ENCODE data around the gene FCHSD1.

DNA sequence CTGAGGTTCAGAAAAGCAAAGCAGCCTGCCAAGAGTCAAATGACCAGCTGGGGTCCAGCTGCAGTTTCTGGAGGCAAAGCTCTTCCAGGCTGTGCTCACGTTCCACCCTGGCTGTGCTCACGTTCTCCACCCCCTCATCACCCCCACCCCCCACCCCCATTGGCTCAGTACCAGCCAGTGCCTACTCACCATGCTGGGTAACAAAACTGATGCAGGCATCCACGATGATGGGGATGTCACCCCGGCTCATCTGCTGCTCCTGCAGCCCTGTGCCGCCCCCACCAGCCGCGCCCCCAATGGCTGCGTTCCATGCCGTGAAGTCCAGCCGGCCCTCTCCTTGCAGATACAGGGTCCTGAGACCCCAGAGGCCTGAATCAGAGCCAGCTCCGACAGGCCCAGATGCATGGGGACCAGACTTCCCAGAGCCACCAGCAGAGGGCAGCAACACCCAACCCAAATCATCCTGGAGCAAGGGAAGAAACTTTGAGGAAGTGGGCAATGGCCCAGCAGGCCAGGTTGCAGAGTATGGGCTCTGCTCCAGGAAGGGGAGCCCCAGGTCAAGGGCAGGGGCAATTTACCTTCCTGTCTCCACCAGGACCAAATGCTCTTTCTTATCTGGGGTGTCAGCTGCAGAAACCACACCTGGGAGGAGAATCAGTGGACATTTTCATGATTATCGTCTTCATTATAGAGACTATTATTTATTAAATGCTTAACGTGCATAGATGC lies 13.7 kb upstream of the FCHSD1 start:
- TF ChIP-seq, protein P1, sequence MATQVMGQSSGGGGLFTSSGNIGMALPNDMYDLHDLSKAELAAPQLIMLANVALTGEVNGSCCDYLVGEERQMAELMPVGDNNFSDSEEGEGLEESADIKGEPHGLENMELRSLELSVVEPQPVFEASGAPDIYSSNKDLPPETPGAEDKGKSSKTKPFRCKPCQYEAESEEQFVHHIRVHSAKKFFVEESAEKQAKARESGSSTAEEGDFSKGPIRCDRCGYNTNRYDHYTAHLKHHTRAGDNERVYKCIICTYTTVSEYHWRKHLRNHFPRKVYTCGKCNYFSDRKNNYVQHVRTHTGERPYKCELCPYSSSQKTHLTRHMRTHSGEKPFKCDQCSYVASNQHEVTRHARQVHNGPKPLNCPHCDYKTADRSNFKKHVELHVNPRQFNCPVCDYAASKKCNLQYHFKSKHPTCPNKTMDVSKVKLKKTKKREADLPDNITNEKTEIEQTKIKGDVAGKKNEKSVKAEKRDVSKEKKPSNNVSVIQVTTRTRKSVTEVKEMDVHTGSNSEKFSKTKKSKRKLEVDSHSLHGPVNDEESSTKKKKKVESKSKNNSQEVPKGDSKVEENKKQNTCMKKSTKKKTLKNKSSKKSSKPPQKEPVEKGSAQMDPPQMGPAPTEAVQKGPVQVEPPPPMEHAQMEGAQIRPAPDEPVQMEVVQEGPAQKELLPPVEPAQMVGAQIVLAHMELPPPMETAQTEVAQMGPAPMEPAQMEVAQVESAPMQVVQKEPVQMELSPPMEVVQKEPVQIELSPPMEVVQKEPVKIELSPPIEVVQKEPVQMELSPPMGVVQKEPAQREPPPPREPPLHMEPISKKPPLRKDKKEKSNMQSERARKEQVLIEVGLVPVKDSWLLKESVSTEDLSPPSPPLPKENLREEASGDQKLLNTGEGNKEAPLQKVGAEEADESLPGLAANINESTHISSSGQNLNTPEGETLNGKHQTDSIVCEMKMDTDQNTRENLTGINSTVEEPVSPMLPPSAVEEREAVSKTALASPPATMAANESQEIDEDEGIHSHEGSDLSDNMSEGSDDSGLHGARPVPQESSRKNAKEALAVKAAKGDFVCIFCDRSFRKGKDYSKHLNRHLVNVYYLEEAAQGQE (IDR thresholded peaks at IDR 0.05; ENCODE audit: low read depth), result no peak
- no peak for TF ChIP-seq ZBTB7A (IDR thresholded peaks at IDR 0.05; ENCODE audit: low read depth)

Measured in Ishikawa (cell line).